Activated CD4-positive, CD25-positive, alpha-beta regulatory T cell treated with anti-CD3 and anti-CD28 coated beads, Interleukin-2, amount 50 U/mL, for 16 hours (primary cell): ENCODE measurements around the gene TMEM178A.
"Not testable (repeated sequence)": the region's sequence is repeated elsewhere in the genome, so short reads cannot be mapped to it uniquely, and the experiment has no call there.

Experiments
- DNase-seq: peaks from one replicate; pipeline ENCODE4 v3.0.0-alpha.2; 2020; ENCODE audit warnings: low read depth, low spot score

Gene TMEM178A

DNA sequence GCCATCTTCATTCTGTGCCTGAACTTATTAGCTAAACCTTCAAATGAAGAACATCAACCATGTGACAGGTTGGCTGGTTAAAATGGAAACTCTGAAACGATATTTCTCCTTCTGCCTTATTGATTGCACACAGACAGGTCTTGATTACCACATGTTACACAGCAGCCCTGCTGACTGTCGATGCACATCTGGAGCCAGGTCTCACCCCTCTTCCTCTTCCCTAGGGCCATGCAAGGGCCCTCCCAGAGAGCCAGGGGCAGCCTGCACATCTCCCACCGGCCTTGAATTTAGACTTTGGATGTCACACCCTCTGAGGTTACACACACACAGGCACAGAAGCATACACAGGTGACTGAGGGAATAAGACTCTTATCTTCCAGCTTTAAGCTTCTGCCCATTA lies 45.1 kb downstream of the TMEM178A start:
- no peak for DNase-seq

DNA sequence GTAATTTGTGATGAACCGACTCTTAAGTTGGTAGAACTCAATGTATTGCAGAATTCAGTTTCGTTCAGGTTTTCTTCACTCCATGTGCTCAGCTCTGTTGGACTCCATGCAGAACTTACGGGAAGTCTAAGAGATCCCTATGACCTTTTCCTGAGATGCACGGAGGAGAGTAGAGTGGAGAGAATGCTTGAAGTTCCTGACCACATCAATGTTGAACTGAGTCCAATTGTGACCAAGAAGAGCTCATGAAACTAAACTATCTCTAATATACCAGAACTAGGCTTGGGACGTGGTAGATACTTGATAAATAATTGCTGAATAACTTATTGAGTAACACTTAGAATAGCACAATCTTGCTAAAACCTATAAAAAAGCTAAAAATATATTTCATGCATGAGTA lies 47.2 kb downstream of the TMEM178A start:
- no peak for DNase-seq

DNA sequence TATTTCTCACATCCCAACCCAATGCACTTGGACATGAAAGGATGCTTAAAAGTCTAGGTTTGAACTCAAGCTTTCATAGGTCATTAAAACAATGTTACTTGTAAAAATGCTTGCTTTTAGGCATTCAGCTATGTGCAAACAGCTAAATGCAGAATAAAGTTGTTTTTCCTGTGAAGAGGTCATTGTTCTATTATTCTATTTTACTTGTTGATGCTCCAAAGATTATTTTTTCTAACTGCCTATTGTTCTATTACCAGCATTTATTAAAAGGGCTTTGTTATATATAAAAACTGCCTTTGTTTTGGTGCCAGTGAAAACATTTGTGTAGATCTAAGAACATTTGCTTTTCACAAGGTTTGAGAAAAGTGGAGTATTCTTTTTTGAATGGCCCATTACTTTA lies 49.4 kb downstream of the TMEM178A start:
- no peak for DNase-seq

DNA sequence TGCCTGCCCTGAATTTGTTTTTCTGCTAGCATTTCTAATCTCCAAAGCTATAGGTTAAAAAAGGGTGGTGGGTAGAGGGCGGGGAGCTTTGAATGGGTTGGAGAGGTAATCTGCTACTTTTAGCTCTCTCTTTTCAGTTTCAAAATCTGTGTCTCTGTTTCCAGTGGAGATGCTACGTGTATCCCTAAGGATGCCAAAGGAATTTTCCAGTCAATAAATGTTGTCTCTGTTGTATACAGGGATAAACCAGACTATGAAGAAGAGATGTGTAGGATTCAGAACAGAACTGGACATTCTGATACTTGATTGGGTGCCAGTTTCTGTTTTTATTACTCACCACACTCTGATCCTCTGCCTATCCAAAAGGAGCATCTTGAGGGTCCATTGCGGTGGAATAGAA lies 50.1 kb downstream of the TMEM178A start:
- no peak for DNase-seq

DNA sequence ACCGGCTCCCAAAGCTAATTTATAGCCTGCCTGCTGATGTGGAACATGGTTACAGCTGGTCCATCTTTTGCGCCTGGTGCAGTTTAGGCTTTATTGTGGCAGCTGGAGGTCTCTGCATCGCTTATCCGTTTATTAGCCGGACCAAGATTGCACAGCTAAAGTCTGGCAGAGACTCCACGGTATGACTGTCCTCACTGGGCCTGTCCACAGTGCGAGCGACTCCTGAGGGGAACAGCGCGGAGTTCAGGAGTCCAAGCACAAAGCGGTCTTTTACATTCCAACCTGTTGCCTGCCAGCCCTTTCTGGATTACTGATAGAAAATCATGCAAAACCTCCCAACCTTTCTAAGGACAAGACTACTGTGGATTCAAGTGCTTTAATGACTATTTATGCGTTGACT lies 51.4 kb downstream of the TMEM178A start:
- DNase-seq = no peak

DNA sequence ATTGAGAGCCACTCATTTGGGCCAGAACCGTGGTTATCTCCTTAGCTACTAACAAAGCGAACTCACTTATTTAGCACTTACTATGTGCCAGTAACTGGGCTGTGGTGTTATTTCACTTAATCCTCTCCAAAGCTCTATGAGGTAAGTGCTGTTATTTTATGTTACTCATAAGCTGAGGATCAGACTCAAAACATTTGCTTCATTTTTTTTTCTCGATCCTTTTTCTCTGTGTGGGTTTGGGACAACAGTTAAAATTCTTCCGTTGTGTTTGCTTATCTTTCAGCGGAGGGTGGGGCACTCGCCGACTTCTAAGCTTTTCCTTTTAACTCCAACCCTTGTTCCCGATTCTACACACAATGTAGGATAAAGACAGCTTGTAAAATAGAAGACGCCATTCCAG lies 52.8 kb downstream of the TMEM178A start:
- DNase-seq = no peak

DNA sequence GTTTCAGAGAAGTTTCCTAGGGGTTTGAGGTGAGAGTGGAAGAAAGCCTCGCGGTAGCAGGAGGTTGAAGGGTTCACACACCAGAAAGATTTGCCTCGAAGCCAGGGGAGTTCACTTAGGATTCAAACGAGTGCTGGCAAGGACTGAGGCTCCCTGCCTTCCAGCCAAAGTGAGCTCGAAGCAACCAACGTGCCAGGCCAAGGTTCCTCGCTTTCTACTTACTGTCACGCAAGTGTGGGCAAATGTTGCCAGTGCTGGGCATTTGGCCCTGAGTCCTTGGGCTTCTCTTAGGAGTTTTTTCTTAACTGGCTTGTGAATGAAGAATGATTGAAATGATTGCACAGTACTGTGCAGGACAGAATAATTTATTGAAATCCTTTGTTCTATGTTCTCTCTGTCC lies 53.6 kb downstream of the TMEM178A start:
- no peak for DNase-seq

DNA sequence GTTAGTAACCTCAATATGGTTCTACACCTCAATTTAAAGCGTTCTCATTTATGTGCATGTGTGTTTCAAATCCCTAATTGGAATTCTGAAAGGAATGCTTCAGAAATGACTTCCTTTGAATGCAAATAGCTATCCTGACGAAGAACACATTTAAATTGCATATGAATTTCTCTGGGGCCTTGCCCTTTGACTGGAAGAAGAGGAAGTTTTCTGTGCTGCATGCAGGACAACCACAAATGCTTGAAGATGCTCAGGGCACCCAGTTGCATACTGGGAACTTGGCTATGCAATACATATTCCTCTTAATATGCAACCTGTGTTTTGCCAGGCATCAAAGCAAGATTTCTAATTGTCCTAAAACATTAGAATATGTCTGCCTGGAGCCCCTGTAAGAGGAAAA lies 55.3 kb downstream of the TMEM178A start:
- no peak for DNase-seq

DNA sequence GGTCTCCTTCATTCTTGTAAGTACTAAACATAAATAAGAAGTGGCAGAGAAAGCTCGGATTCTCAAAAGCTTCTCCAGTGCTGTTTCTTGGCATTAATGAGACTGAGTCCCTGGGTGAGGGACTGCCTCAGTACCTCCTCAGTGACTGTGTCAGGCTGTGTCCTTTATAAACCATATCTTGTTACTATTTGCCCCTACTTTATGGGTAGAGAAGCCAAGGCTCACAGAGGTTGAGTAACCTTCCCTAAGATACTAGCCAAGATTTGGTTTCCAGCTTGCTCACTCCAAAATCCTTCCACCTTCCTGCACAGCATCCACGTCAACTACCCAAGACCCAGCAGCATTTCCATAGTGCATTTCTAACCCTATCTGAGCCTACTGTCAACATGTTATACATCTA lies 57.8 kb downstream of the TMEM178A start:
- DNase-seq = no peak

DNA sequence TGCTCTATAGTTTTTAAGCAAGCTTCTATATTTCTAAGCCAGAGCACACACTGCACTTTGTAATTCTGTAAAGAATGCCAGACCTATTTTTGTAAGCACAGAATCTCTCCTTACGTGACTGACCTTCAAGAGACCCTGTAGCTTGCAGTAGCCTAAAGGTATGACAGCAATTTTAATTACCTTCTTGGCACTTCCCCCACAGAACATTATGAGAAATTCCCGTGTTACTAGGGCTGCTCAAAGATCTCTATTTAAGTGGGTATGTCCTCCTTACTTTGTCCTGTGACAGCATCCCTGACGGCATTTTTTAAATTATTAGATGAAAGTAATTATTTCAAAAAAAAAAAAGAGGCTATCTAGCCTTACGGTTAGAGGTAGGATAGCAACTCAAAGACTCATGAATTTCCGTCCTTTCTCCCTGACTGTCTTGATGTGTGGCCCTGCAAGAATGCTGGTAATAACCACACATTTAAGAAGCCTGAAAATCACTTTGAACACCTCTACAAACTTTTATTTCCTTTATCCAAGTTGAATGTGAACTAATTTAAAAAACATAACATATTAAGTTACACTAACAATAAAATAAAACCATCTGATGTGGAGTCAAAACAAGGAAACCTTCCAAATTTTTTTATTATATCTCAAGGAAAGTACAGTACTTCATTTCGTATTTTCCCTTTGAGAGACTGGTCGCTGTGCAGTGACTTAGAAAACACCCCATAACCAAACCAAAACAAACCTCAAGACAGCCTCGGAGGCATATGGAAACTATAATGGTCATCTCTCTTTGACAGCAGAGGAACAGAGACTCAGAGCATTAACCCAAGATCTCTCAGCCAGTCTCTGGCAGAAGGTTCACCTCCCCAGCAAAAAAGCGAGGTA lies 58.5 kb downstream of the TMEM178A start:
- DNase-seq = no peak

DNA sequence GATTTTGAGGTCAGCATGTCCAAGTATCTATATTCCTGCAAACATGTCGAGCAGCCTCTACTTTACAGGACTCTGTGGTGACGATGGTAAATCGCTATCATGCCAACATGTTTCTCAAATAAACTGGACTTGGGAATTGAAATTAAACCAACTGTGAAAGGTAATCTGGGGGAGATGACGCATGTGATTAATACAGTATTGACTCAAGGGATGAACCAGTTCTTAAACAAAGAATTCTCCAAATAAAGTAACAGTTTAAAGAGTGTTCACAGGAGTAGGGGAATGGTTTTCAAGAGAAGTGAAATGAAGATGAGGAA lies 59.1 kb downstream of the TMEM178A start:
- no peak for DNase-seq

DNA sequence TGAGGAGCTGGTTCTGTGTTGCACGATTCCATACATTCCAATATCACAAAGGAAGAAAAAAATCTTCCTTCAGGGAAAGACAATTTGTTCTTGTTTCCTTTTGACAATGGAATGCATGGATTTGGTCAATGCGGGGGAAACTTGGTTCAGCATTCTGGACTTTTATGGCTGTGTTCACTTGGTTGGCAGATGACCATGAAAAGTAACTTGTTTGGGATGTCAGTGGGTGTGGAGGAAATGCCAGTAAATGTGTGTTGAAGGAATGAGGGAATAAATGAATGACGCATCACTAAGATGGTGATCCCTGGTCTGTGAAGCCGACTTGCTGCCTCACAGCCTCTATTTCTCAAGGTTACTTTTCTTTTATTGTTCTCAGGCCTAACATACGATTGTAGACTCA lies 59.7 kb downstream of the TMEM178A start:
- DNase-seq = no peak

DNA sequence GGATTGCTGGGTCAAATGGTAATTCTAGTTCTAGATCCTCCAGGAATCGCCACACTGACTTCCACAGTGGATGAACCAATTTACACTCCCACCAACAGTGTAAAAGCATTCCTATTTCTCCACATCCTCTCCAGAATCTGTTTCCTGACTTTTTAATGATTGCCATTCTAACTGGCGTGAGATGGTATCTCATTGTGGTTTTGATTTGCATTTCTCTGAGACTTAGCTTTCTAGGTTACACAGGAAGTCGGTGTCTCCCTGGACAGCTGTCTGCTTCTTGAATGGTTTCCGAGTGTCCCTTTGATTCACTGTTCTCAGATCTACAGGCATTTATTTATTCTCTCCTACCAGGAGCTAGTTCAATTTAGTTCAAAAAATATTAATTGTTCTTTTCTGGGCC lies 62.4 kb downstream of the TMEM178A start:
- not testable (repeated sequence) for DNase-seq

DNA sequence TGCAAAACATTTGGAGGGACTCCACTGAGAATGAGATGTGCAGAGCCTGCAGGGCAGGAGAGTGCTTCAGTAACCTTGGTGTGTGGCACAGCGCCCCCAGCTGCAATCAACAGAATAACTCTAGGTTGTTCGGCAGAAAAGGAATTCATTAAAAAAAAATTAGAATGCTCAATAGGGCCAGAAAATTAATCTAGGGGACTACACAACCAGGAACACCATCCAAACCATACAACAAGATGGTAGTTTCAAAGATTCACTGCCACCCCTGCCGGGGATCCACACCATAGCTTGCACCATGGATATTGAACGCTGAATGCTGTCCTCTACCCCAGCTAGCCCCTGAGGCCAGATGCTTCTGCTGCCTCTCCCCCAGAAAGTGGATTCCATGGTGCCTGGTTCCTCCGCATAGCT lies 63.2 kb downstream of the TMEM178A start:
- DNase-seq = no peak

DNA sequence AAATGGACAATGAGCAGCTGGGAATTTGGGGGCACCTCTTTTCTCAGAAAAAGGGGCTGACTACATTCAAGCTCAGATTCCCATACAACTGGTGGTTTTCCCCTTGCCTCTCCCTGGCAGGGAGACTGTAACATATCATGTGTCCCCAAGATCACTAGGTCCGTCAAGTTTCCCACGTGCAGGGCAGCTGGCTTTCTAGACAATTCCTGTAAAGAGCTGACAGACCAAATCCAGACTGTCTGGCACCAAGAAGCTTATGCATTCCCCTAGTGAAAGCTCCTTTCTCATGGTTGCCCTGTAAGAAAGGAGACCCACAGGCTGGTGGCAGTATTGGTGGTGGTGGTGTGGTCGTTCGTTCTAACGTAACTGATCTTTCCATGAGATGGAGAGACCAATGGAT lies 64.6 kb downstream of the TMEM178A start:
- no peak for DNase-seq

DNA sequence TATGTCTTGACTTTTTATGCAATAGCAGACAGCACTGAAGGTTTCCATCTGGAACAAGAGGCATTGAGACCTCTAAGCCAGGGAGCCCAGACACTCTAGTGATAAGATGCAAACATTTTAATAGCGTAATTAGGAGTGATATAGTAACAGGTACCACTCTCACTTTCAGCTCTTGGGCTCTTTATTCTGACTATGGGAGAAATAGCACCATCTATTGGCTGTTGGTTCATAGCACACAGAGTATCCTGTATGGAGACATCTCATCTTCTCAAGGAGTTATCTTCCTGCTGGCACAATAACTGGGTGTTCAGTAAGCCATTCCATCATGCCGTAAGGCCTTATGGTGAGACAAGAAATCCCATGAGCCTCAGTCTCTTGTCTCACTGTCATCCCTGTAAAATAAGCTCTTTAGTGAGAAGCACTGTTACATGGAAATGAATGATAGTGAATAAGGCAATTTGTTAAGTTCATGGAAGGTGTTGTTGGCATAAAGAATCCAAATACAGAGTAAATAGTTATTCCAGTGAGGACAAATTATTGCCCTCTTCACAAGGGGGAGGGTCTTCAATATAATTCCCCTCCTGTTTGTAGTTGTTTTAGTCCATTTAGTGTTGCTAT lies 65.1 kb downstream of the TMEM178A start:
- no peak for DNase-seq

DNA sequence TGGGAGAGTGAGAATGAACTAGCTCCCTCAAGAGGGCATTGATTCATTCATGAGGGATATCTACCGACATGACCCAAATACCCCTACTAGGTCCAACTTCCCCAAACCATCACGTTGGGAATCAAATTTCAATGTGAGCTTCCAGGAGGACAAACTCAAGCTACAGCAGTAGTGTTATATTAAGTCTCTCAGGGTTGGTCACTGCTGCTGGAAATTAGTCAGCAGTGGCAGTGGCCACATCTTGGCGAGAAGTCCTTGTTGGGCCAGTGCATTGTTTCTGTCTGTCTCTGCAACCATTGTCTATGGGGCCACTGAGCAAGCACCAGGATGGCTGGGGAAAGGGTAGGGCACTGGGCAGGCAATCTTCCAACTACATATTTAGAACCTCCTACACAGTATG lies 65.8 kb downstream of the TMEM178A start:
- DNase-seq = no peak

DNA sequence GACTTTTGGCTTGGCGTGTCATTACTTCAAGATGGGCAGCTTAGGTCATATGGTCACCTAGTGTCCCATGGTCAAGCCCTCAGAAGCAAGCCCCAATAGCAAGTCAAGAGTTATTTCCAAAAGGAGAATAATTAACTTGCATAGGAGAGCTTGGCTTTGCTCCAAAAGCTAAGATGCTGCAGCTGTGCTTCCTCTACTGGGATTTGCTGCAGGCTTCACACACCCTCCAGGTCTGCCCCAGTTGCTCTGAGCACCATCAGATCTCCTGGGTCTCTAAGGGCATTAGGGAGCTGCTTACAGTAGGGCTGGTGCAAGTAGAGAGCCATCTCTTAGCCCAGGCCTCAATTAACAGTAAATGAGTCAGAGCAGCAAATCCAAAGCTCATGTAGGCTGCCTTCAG lies 66.8 kb downstream of the TMEM178A start:
- no peak for DNase-seq

DNA sequence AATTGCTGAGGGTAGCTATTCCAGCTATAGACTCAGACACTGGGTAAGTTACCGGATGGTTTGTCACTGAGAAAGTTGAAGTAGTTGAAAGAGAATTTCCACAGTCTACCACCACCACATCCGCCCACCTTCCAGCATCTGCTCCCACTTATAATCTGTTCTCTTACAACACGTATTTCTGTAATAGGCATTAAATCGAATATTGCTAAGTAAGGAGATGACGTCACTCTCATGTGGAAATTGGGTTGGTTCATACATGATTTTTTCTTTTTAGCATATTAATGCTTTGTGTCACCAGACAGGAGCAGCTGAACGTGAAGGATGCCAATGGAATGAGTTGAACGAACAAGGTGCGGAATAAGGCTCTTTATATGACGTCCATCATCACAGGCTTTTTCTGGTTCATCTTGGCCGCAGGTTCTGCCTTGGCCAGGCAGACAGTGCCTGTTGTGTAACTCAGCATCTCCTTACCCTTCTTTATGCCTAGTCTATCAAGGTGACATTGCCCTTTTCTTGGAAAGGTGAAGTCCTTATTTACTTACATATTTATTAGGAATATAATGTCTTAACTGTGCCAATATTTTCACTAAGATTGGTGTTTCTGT lies 67.5 kb downstream of the TMEM178A start:
- DNase-seq = no peak

DNA sequence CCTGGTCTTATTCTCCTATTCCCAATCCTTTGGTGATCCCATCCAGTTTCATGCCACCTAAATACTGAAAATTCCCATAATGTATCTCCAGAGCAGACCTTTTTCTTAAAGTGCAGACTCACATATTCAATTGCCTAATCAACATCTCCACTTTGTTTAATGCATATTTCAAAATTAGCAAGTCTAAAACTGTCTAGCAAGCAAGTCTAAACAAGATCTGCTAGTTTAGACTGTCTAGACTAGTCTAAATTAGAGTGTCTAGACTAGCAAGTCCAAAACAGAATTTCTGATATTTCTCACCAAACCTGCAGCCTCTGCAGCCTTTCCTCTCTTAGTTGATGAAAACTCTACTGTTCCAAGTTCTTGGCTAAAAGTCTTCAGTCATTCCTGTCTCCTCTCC lies 68.7 kb downstream of the TMEM178A start:
- DNase-seq = no peak

DNA sequence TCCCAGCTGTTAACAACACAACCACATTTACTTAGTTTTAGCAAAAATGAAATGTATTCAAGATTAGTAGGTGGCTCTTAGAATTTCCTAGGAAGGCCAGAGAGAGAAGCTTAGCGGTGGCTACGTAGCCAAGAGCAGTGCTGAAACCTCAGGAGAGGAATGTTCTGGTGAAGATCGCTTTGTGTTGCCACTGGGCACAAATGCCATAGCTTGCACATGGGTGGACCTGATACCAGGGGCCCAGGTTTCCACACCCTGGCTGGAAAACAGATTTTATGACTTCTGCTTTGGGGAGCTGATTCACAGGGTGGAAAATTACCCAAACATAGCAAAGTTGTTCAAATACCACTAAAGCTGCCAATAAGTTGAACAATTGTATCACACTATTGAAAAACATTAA lies 69.9 kb downstream of the TMEM178A start:
- no peak for DNase-seq

DNA sequence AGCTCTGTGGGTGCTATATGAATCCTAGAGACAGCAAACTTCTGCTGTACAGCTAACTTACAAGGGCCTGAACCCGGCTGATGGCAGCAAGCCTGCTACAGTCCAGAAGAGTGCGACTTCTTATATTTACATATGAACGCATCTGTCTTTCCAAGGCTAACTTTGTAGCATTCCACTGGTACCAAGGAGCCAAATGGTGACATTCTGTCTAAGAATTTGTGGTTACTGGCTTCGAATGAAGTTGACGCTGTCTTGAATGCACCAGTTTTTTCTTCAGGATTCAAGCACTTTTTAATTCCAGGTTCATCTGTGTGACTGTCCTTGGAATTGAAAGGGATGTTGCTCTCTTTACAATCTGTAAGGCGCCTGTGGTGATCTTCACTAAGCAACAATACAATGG lies 70.9 kb downstream of the TMEM178A start:
- DNase-seq = no peak

DNA sequence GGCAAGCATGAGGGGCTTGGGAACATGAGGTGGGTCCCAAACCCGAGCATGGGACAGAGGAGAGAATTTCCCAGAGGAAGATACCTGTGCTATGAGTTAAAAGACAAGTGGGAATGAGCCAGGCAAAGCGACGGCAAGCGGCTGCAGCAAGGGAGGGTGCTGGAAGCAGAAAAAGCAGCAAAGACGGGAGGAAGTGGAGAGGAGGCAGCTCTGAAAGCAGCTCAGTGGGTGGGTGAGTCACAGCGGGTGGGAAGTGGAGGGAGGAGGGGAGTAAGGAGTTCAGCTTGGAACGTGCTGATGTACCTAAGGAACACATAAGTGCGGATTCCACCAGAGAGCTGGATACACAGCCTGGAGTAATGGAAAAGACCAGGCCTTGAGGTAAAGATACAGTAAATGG lies 71.9 kb downstream of the TMEM178A start:
- no peak for DNase-seq
